GM13976 (cell line): Measurements from ENCODE around the gene SHISA9.

ENCODE experiments used
- DNase-seq: peaks from one replicate; pipeline ENCODE4 v3.0.0; 2012; ENCODE audit warnings: low spot score
- in situ Hi-C: fragments of 300-500 bp; cut with MboI; formaldehyde crosslinking; loops from one replicate; pipeline ENCODE4 v1.12.0; 2022; ENCODE audit warnings: low sequenced_read_pairs, mixed read lengths, inconsistent platforms; ENCODE audit not compliant: unreplicated experiment
- TF ChIP-seq, protein P1 (sequence below): IDR thresholded peaks from 2 replicates; pipeline ENCODE4 v1.5.1; 2012; ENCODE audit warnings: borderline replicate concordance, mild to moderate bottlenecking; ENCODE audit not compliant: insufficient read depth; ENCODE audit errors: extremely low read depth, missing control alignments, control extremely low read depth

SHISA9 gene

DNA sequence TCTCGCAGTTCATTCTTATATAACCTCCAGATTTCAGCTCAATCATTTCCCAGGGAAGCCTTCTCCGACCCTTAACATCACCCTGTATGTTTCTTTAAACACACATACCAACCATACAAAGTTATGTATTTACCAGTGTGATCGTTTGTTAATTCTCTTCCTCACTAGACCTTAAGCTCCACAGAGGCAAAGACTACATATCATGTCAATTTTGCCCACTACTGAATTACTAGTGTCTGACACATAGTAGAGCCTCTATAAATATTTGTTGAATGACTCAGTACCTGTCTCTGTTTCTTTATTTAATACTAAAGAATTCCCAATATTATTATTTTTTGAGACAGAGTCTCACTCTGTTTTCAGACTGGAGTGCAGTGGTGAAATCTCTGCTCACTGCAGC lies 137.2 kb downstream of the SHISA9 start:
- TF ChIP-seq, protein P1, sequence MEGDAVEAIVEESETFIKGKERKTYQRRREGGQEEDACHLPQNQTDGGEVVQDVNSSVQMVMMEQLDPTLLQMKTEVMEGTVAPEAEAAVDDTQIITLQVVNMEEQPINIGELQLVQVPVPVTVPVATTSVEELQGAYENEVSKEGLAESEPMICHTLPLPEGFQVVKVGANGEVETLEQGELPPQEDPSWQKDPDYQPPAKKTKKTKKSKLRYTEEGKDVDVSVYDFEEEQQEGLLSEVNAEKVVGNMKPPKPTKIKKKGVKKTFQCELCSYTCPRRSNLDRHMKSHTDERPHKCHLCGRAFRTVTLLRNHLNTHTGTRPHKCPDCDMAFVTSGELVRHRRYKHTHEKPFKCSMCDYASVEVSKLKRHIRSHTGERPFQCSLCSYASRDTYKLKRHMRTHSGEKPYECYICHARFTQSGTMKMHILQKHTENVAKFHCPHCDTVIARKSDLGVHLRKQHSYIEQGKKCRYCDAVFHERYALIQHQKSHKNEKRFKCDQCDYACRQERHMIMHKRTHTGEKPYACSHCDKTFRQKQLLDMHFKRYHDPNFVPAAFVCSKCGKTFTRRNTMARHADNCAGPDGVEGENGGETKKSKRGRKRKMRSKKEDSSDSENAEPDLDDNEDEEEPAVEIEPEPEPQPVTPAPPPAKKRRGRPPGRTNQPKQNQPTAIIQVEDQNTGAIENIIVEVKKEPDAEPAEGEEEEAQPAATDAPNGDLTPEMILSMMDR = no peak
- DNase-seq = no peak
- in situ Hi-C loops = no loop called here

DNA sequence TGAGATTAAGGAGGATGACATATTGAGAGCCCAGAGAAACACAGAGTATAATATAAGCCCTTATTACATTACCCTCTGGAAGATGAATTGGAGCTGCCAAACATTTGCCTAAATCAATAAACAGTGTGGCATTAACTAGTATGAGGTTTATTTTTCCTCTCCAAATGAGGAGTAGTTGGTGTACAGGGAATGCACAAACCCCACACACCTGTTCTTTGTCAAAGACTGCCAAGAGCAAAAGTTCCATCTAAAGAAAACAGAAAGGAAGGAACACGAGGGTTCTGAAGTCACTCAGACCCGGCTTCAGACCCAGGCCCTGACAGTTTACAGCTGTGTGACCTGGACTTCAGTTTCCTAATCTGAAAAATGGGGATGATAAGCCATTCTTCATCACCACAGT lies 138.1 kb downstream of the SHISA9 start:
- DNase-seq = no peak
- in situ Hi-C loops = no loop called here
- TF ChIP-seq, protein P1 = no peak

DNA sequence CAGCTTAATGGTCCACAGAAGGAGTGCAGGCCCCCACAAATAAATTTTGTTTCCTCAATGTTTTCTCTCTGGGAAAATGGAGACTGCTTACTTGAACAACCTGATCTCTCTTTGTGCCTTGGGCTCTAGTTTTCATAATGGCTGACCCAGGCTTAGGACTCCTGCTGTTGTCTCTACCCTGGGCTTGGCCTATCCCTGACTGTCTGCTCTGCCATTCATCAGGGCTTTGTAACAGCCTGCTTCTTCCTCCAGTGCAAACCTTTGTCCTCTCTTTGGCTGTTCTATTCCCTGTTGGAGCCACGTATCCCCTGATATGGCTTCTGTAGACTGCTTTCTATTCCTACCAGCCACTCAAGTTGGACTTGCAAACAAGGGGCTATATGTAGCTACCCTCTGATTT lies 139.8 kb downstream of the SHISA9 start:
- no peak for DNase-seq
- TF ChIP-seq, protein P1 = no peak
- in situ Hi-C loops = no loop called here

DNA sequence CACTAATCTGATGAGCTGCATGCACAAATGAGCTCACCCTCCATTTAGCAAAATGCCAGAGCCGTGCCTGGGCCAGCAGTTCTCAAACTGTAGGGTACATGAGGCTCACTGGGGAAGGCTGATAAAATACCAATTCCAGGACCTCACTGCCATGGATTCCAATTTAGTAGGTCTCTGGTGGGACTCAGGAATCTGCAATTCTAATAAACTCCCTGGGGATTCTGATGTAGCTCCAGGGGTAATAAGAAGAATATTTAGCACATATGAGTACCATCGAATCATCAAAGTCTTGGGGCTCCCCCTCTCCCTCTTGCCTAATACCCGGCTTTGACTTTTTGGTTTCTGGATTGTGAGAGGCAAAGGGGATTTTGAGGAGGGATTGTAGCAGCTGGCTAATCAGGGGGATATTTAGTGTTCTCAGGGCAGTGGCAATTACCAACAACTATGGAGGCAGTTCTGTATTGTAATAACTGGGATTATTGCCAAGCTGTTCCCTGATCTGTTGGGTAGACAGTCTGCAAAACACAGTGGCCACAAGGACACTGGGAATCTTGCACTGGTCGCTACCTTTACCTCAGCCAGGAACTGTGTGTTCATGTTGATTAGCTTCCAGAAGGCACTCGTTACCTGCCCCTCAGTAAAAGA lies 140.4 kb downstream of the SHISA9 start:
- in situ Hi-C loops = no loop called here
- TF ChIP-seq, protein P1 = no peak
- no peak for DNase-seq

DNA sequence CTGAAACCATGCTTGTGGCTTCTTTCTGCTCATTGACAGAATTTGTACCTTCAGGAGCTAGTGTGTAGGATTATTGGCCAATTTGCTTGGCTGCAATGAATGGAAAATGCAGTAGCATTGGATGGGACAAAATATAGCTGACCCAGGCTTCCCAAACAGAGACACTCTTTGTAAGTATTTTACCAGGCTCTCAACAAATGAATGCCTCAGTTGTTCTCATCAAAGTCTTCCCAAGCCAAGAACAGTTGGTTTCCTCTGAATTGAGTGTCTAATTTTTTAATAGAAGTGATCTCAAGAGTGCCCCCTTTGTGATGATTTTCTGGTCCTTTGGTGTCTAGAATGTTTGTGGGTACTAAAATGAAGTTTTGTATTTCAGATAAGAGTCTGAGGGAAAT lies 140.9 kb downstream of the SHISA9 start:
- no peak for DNase-seq
- in situ Hi-C loops = no loop called here
- TF ChIP-seq, protein P1 = no peak

DNA sequence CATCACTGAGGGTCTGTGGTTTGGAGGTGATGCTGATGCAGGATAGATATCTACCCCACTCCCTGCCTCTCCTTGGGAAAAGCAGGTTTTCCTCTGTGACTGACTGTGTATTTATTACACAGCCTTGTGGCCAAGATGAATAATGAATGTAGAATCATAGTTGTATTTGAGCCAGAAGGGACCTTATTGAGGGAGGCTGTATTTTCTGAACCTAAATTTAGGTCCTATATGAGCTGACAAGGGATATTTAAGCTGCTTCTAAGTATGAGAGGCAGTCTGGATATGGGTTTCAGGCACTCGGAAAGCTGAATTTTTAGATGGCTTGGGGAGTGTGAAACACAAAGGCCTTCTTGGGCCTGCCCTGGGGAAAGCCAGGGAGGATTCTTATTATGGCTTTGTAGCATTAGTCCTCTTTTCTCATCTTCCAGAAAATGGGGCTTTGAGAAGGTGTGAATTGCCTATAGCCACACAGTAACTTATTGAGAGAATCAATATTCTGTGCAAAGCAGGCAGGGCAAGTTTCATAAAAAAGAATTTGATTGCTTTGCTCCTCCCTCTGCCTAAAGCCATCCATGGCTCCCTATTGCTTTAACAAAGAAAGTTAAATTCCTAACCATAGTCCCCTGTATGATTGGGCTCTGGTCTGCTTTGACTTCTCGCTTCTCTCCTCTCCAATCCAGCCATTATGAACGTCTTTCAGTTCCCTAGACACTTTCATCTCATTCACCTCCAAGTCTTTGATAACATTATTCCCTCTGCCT lies 144.8 kb downstream of the SHISA9 start:
- in situ Hi-C loops = no loop called here
- TF ChIP-seq, protein P1 = no peak
- DNase-seq = no peak

DNA sequence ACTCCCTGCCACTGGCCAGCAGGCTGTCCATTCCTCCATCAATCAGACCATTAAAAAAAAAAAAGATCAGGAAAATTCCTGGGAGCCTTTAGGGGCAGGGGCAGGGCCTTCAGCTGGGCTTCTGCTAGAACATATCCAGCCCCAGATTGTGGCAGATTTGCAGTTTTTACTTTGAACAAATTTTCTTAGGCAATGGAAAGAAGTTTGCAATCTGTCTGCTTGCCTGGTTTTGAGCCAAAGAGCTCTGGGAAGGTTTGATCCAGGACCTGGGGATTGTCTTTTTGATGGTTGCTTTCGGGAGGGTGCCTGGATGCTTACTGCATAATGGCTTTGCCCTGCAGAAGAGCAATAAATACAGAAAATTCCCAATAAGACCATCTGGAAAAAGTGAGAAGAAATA lies 145.9 kb downstream of the SHISA9 start:
- in situ Hi-C loops = no loop called here
- no peak for DNase-seq
- TF ChIP-seq, protein P1 = no peak
